ENCODE measurements around the gene PREPL. TPM values are rescaled to one million over a fixed set of nuclear protein-coding genes. Genes with fewer than 3 reads are reported as not detected.

The PREPL gene
- total RNA-seq: 10 to 100 TPM; 13.6 to 20.8 (median 19.6) TPM
- long read RNA-seq, partial matches to known transcripts: 1 of 2 reads
- long read RNA-seq, other reads (novel, unspliced or antisense): 1 of 2 reads

GRCh38 chr2:44361330-44362206, at the start of gene PREPL, which contains the start of gene CAMKMT:
Gene PREPL (minus strand): TSS chr2:44361494. CDS start chr2:44346342, 15,152 bp downstream.
Gene CAMKMT (plus strand): TSS chr2:44361947.
- intact Hi-C loops (cut with DNase I): no loop called here
- peak; percentile 98 to 99 (median 99) for DNase-seq
- no peaks in the 10 kb centered on the region for H3K36me3 ChIP-seq
- WGBS (ENCODE audit: insufficient coverage, low coverage, low lambda C conversion rate, missing lambda C conversion rate): under 1% methylated on average over 24 of the region's 57 CpGs
- no peaks in the 10 kb centered on the region for H3K27me3 ChIP-seq
- H3K27ac ChIP-seq: peak within 1 kb of the TSS; percentile 96 to 99 (median 97)
- peak; percentile 94 to 97 (median 96) for ATAC-seq
- peak within 1 kb of the TSS; percentile 76 to 92 (median 81) for H3K4me3 ChIP-seq
- H3K9me3 ChIP-seq: no peaks in the 10 kb centered on the region
- peaks cover 0 to 14% (median 7%) of the 10 kb centered on the region in 4 donors for H3K4me1 ChIP-seq
- TF ChIP-seq CTCF (IDR thresholded peaks at IDR 0.05): no peak
- peak; percentile 80 for TF ChIP-seq POLR2A (IDR thresholded peaks at IDR 0.05)

DNA sequence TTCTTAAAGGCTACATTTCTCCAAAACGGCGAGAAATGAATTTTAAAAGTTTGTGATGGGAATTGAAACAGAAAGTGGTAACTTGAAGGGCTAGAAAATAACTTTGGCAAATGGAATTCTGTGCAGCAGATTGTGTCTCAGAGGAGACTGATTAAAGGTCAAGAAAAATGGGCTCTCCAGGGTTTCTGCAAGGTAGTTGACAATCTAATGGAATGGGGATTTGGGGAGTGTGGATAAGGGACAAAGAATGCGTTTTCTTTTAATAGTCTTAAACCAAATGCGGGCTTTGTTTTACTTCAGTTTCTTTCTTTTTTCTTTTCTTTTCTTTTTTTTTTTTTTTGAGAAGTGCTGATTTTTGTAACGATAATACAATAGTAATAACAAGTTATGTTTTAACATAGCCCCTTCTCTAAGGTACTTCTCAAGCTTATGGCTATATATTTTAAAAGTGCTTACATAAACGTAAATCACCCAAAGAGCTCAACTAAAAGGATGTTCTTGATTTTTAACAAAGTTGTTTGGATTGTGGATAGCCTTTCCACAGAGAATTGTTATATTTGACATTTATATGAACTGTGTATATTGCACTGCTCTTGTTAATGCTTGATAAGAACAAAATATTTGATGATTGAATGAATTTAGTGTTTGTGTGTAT, 37.1 kb upstream of the PREPL start:
- Histone ChIP-seq H3K27ac (no peak overlapping the region), H3K27me3 (no peaks in the 10 kb centered on the region), H3K4me3 (no peak overlapping the region), H3K36me3 (no peaks in the 10 kb centered on the region), H3K4me1 (no peaks in the 10 kb centered on the region), H3K9me3 (no peaks in the 10 kb centered on the region)
- DNase-seq: no peak
- intact Hi-C loops (cut with DNase I): loop anchor here (10.0 kb wide), 1 partner anchor 556 kb away; no protein-coding TSS in a partner anchor
- 82% methylated on average over 6 of the region's 6 CpGs for WGBS (ENCODE audit: insufficient coverage, low coverage, low lambda C conversion rate, missing lambda C conversion rate)
- ATAC-seq: no peak
- TF ChIP-seq POLR2A (IDR thresholded peaks at IDR 0.05): no peak
- no peak for TF ChIP-seq CTCF (IDR thresholded peaks at IDR 0.05)

DNA sequence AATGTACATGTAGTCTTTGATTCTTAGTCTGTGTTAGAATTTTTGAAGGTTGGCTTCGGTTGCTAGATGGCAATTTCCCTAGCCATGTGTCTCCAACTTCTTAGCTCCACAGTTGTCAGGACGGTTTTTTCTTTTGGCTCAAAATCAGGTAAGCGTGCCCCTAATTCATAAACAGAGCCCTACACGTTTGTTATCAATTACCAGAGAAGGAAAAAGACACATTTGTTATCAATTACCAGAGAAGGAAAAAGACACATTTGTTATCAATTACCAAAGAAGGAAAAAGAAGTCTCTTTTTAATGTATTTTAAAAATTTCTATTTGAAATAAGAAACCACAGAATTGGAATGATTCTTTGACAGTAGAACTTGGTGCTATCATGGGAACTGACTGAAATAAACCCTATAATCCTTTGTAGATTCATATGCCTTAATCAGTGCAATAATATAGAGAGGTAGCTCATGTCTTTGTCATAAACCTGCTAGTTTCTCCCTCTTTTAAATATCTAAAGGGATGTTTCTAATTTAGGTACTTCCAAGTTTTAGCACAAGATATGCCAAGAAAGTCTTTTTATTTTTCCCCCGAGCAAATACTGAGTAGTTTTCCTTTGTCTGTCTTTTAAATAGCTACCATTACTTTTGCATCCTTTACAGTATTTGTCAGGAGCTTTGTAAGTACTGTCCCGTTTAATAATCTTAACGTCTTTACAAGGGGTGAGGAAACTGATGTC, 36.3 kb upstream of the PREPL start:
- Histone ChIP-seq H3K4me1 (no peaks in the 10 kb centered on the region), H3K9me3 (no peaks in the 10 kb centered on the region), H3K27me3 (no peaks in the 10 kb centered on the region), H3K27ac (no peak overlapping the region), H3K4me3 (no peak overlapping the region), H3K36me3 (no peaks in the 10 kb centered on the region)
- ATAC-seq (no peak), DNase-seq (no peak)
- intact Hi-C loops (cut with DNase I): loop anchor here (10.0 kb wide), 1 partner anchor 557 kb away; no protein-coding TSS in a partner anchor
- TF ChIP-seq POLR2A (IDR thresholded peaks at IDR 0.05) (no peak), CTCF (IDR thresholded peaks at IDR 0.05) (no peak)
- WGBS (ENCODE audit: insufficient coverage, low coverage, low lambda C conversion rate, missing lambda C conversion rate): 45% methylated on average over 7 of the region's 7 CpGs

- Histone ChIP-seq H3K4me3 (no peak overlapping the region), H3K36me3 (no peaks in the 10 kb centered on the region), H3K9me3 (no peaks in the 10 kb centered on the region), H3K27ac (no peak overlapping the region), H3K4me1 (no peaks in the 10 kb centered on the region), H3K27me3 (no peaks in the 10 kb centered on the region)
- intact Hi-C loops (cut with DNase I): loop anchor here (5.0 to 10.0 kb wide), 2 partner anchors 85 to 562 kb away; no protein-coding TSS in a partner anchor
- DNase-seq: peak in 2 of 3 donors; percentile 23 to 54
- ATAC-seq: peak in 1 of 4 donors; percentile 44
- 36% methylated on average over 3 of the region's 3 CpGs for WGBS (ENCODE audit: insufficient coverage, low coverage, low lambda C conversion rate, missing lambda C conversion rate)
- TF ChIP-seq CTCF (IDR thresholded peaks at IDR 0.05) (peak; percentile 51 to 72 (median 62)), POLR2A (IDR thresholded peaks at IDR 0.05) (no peak)
These were observed 31.1 kb upstream of the PREPL start for GRCh38 chr2:44392338-44392943.

All from right lobe of liver (tissue), 6 donors.